MM.1S (cell line): ENCODE results near the gene BIRC7.

ENCODE experiments used
- DNase-seq: peaks from one replicate; pipeline ENCODE4 v3.0.0-alpha.2; 2015
- H2AFZ ChIP-seq: fragments of 300-600 bp; sonication (generic); 2 replicates; pipeline ENCODE4 v1.6.0; 2016; ENCODE audit warnings: antibody characterized with exemption, low read length
- H3F3A ChIP-seq: fragments of 300-600 bp; sonication (generic); 2 replicates; pipeline ENCODE4 v1.6.1; 2016; ENCODE audit warnings: mild to moderate bottlenecking, antibody characterized with exemption, low read length, moderate library complexity, mixed read lengths; ENCODE audit not compliant: insufficient read depth
- H3K27ac ChIP-seq: fragments of 300-600 bp; sonication (generic); 2 replicates; pipeline ENCODE4 v1.5.1; 2016; ENCODE audit warnings: mild to moderate bottlenecking, low read length
- H3K27me3 ChIP-seq: fragments of 300-600 bp; sonication (generic); replicated peaks from 2 replicates; pipeline ENCODE4 v1.6.0; 2016; ENCODE audit warnings: low read length; ENCODE audit not compliant: insufficient read depth
- H3K36me3 ChIP-seq: fragments of 300-600 bp; sonication (generic); replicated peaks from 2 replicates; pipeline ENCODE4 v1.6.1; 2016; ENCODE audit warnings: mild to moderate bottlenecking, low read length, mixed read lengths; ENCODE audit not compliant: insufficient read depth
- H3K4me1 ChIP-seq: fragments of 300-600 bp; sonication (generic); 2 replicates; pipeline ENCODE4 v1.6.1; 2016; ENCODE audit warnings: low read length, mixed read lengths
- H3K4me2 ChIP-seq: fragments of 300-600 bp; sonication (generic); 2 replicates; pipeline ENCODE4 v1.6.0; 2016; ENCODE audit warnings: low read depth, low read length
- H3K4me3 ChIP-seq: fragments of 300-600 bp; sonication (generic); 2 replicates; pipeline ENCODE4 v1.5.1; 2016; ENCODE audit warnings: low read length, mixed read lengths
- H3K79me2 ChIP-seq: fragments of 300-600 bp; sonication (generic); 2 replicates; pipeline ENCODE4 v1.6.1; 2016; ENCODE audit warnings: mixed run types, low read length, mixed read lengths
- H3K9ac ChIP-seq: fragments of 300-600 bp; sonication (generic); 2 replicates; pipeline ENCODE4 v1.6.1; 2016; ENCODE audit warnings: low read length, mixed read lengths
- H3K9me2 ChIP-seq: fragments of 300-600 bp; sonication (generic); replicated peaks from 2 replicates; pipeline ENCODE4 v1.6.1; 2016; ENCODE audit warnings: mild to moderate bottlenecking, low read length, mixed read lengths; ENCODE audit not compliant: insufficient read depth
- H3K9me3 ChIP-seq: fragments of 300-600 bp; sonication (generic); replicated peaks from 2 replicates; pipeline ENCODE4 v1.6.1; 2016; ENCODE audit warnings: mild to moderate bottlenecking, low read length, mixed read lengths; ENCODE audit not compliant: insufficient read depth
- H4K20me1 ChIP-seq: fragments of 300-600 bp; sonication (generic); 2 replicates; pipeline ENCODE4 v1.6.1; 2016; ENCODE audit warnings: mild to moderate bottlenecking, low read length, moderate library complexity, mixed read lengths; ENCODE audit not compliant: insufficient read depth
- EZH2 ChIP-seq: fragments of 300-600 bp; sonication (generic); optimal IDR thresholded peaks from 2 replicates; pipeline ENCODE3; 2017; ENCODE audit warnings: low read depth, mild to moderate bottlenecking, antibody characterized with exemption, low read length, mixed read lengths
- EZH2phosphoT487 ChIP-seq: fragments of 300-600 bp; sonication (generic); IDR thresholded peaks from 2 replicates; pipeline ENCODE4 v1.6.1; 2018; ENCODE audit warnings: antibody characterized with exemption, low read length
- TF ChIP-seq, protein P1 (sequence below): fragments of 300-600 bp; sonication (generic); IDR thresholded peaks from 2 replicates; pipeline ENCODE4 v1.5.1; 2016; ENCODE audit warnings: antibody characterized with exemption, low read length, mixed read lengths

The BIRC7 gene

DNA sequence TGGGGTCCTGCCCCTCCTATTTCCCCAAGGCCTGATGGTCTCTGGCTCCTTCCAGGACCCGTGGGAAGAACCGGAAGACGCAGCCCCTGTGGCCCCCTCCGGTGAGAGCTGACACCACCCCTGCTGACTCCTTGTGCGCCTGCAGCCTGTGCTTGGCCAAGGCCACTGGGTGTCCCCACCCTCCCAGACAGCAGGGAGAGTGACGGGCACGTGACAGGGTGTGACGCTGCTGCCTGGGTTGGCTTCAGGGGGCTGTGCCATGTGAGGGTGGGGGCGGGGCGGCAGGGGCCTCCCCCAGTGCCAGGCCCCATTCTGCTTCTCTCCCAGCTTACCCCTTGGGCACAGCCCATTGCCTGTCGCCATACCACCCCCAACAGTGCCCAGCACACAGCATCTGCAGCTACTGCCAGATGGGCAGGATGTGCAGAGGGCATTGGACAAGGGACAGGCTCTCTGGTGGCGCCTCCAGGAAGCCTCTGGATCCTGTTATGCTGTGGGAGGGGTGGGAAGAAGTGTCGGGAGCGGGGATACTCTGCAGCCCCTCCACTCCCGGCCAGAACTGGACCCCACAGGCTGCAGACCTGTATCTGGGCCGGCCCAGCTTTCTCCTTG is 2.9 kb downstream of the BIRC7 start:
- Histone ChIP-seq H3K9ac (no peak overlapping the region), H2AFZ (no peak overlapping the region), H3F3A (no peaks in the 10 kb centered on the region), H3K4me1 (no peaks in the 10 kb centered on the region), H3K36me3 (no peaks in the 10 kb centered on the region), H3K27me3 (peaks cover 97% of the 10 kb centered on the region), H3K79me2 (no peaks in the 10 kb centered on the region), H3K4me2 (no peak overlapping the region), H3K27ac (no peak overlapping the region), H4K20me1 (no peaks in the 10 kb centered on the region), H3K9me2 (no peaks in the 10 kb centered on the region), H3K9me3 (no peaks in the 10 kb centered on the region), H3K4me3 (no peak overlapping the region)
- DNase-seq, result no peak
- TF ChIP-seq EZH2, result no peak
- no peak for TF ChIP-seq EZH2phosphoT487
- TF ChIP-seq, protein P1, sequence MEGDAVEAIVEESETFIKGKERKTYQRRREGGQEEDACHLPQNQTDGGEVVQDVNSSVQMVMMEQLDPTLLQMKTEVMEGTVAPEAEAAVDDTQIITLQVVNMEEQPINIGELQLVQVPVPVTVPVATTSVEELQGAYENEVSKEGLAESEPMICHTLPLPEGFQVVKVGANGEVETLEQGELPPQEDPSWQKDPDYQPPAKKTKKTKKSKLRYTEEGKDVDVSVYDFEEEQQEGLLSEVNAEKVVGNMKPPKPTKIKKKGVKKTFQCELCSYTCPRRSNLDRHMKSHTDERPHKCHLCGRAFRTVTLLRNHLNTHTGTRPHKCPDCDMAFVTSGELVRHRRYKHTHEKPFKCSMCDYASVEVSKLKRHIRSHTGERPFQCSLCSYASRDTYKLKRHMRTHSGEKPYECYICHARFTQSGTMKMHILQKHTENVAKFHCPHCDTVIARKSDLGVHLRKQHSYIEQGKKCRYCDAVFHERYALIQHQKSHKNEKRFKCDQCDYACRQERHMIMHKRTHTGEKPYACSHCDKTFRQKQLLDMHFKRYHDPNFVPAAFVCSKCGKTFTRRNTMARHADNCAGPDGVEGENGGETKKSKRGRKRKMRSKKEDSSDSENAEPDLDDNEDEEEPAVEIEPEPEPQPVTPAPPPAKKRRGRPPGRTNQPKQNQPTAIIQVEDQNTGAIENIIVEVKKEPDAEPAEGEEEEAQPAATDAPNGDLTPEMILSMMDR, result no peak

DNA sequence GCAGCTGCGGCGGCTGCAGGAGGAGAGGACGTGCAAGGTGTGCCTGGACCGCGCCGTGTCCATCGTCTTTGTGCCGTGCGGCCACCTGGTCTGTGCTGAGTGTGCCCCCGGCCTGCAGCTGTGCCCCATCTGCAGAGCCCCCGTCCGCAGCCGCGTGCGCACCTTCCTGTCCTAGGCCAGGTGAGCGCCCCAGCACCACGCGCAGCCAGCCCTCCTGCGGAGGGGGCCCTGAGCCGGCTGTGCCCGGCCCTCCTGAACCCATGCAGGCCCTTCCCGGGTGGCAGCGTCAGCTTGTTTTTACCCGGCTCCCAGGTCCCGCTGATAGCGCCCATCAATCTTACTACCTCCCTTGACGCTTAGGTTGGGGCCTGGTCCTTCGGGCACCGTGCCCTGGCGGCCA is 3.7 kb downstream of the BIRC7 start:
- Histone ChIP-seq H4K20me1 (no peaks in the 10 kb centered on the region), H3K27me3 (peaks cover 97% of the 10 kb centered on the region), H3K79me2 (no peaks in the 10 kb centered on the region), H3K4me3 (no peak overlapping the region), H3F3A (no peaks in the 10 kb centered on the region), H3K36me3 (no peaks in the 10 kb centered on the region), H3K4me1 (no peaks in the 10 kb centered on the region), H3K9me2 (no peaks in the 10 kb centered on the region), H3K9me3 (no peaks in the 10 kb centered on the region), H2AFZ (no peak overlapping the region), H3K27ac (no peak overlapping the region), H3K4me2 (no peak overlapping the region), H3K9ac (no peak overlapping the region)
- TF ChIP-seq, protein P1, result no peak
- TF ChIP-seq EZH2phosphoT487, result no peak
- no peak for TF ChIP-seq EZH2
- no peak for DNase-seq

DNA sequence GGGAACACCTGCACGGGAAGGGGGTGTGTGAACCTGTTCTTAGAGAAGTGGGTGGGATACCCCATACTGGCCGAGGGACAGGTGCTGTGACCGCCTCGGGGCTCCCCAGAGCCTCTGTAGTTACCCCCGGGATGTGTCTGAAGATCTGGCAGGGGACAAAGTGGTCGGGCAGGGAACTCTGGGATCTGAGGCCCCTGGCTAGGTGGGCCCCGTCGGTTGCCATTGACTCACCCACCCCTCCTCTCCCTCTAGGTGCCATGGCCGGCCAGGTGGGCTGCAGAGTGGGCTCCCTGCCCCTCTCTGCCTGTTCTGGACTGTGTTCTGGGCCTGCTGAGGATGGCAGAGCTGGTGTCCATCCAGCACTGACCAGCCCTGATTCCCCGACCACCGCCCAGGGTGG is 4.3 kb downstream of the BIRC7 start:
- Histone ChIP-seq H2AFZ (no peak overlapping the region), H4K20me1 (no peaks in the 10 kb centered on the region), H3K9me3 (no peaks in the 10 kb centered on the region), H3K79me2 (no peaks in the 10 kb centered on the region), H3K36me3 (no peaks in the 10 kb centered on the region), H3K27ac (no peak overlapping the region), H3K4me1 (no peaks in the 10 kb centered on the region), H3K27me3 (peaks cover 97% of the 10 kb centered on the region), H3K4me3 (no peak overlapping the region), H3F3A (no peaks in the 10 kb centered on the region), H3K4me2 (no peak overlapping the region), H3K9me2 (no peaks in the 10 kb centered on the region), H3K9ac (no peak overlapping the region)
- DNase-seq, result no peak
- TF ChIP-seq EZH2 (no peak), EZH2phosphoT487 (no peak)
- TF ChIP-seq, protein P1, result no peak
